B cell (primary cell): ENCODE measurements around the gene HS3ST3A1. TPM values are rescaled to one million over a fixed set of nuclear protein-coding genes. Genes with fewer than 3 reads are reported as not detected.

Source experiments
- ATAC-seq: fragments of 200-7000 bp; cut with Tn5 transposase; one replicate; pipeline ENCODE4 v1.10.0; 2021; ENCODE audit warnings: low read depth, mild to moderate bottlenecking, moderate number of reproducible peaks, moderate library complexity
- CTCF ChIA-PET: fragments of 350-600 bp; sonication (Branson Sonifier 250); formaldehyde crosslinking; loops from one replicate; lab custom pipeline; 2021; ENCODE audit warnings: antibody characterized with exemption, inconsistent platforms; lab: Charles Lee
- POLR2A ChIA-PET: fragments of 350-600 bp; sonication (Branson Sonifier 250); formaldehyde crosslinking; loops from one replicate; lab custom pipeline; 2021; ENCODE audit warnings: antibody characterized with exemption; lab: Charles Lee
- DNase-seq: peaks from one replicate; pipeline ENCODE4 v3.0.0; 2013
- H2AFZ ChIP-seq: 2 replicates; pipeline ENCODE4 v1.6.1; 2012; ENCODE audit warnings: mild to moderate bottlenecking, low read depth, low read length; ENCODE audit not compliant: insufficient read depth, poor library complexity, severe bottlenecking
- H3K27ac ChIP-seq, 2 donors: 1 replicate in 1 of 2; 2 replicates in 1 of 2; pipeline ENCODE4 v1.5.1; 2012 to 2013; ENCODE audit warnings: low read length in 2 of 2, mild to moderate bottlenecking in 2 of 2, moderate library complexity in 1 of 2
- H3K27me3 ChIP-seq, 4 experiments: fragments of 200-600 bp in 1 of 4; sonication (generic) in 1 of 4; replicated peaks in 1 of 4; 1 replicate in 2 of 4; 2 replicates in 2 of 4; pipeline versions ENCODE4 v1.6.1 to v1.7.0; 2013 to 2016; ENCODE audit warnings: low read length in 3 of 4, mild to moderate bottlenecking in 2 of 4, mixed read lengths in 1 of 4, moderate library complexity in 1 of 4; ENCODE audit not compliant: insufficient read depth in 4 of 4, control insufficient read depth in 3 of 4; ENCODE audit errors: control extremely low read depth in 1 of 4
- H3K36me3 ChIP-seq, 2 experiments: replicated peaks in 1 of 2; 1 replicate in 1 of 2; 2 replicates in 1 of 2; pipeline versions ENCODE4 v1.6.1 to v1.7.1; 2013; ENCODE audit warnings: low read length in 1 of 2; ENCODE audit not compliant: insufficient read depth in 2 of 2, control insufficient read depth in 1 of 2; ENCODE audit errors: control extremely low read depth in 1 of 2, extremely low read depth in 1 of 2
- H3K4me1 ChIP-seq, 2 donors: fragments of 200-600 bp in 1 of 2; sonication (generic) in 1 of 2; 1 replicate in 1 of 2; 2 replicates in 1 of 2; pipeline versions ENCODE4 v1.5.1 to v1.6.1; 2013 to 2017; ENCODE audit warnings: low read length in 2 of 2; ENCODE audit not compliant: control insufficient read depth in 2 of 2, insufficient read depth in 2 of 2
- H3K4me2 ChIP-seq: replicated peaks from 2 replicates; pipeline ENCODE3; 2012; ENCODE audit warnings: mild to moderate bottlenecking, low read depth, low read length; ENCODE audit not compliant: poor library complexity, severe bottlenecking
- H3K4me3 ChIP-seq, 5 experiments: fragments of 200-600 bp in 1 of 5; sonication (generic) in 1 of 5; 1 replicate in 3 of 5; 2 replicates in 2 of 5; pipeline versions ENCODE4 v1.5.1 to v1.7.0; 2011 to 2016; ENCODE audit warnings: low read length in 4 of 5, mild to moderate bottlenecking in 4 of 5, low read depth in 2 of 5, control low read depth in 1 of 5, moderate library complexity in 1 of 5; ENCODE audit not compliant: insufficient read depth in 1 of 5; ENCODE audit errors: control extremely low read depth in 1 of 5, extremely low read depth in 1 of 5
- H3K79me2 ChIP-seq: fragments of 200-600 bp; sonication (generic); one replicate; pipeline ENCODE4 v1.6.0; 2016; ENCODE audit warnings: low read length; ENCODE audit not compliant: control insufficient read depth, insufficient read depth
- H3K9ac ChIP-seq: fragments of 200-600 bp; sonication (generic); 2 replicates; pipeline ENCODE4 v1.6.1; 2017; ENCODE audit warnings: mild to moderate bottlenecking, low read length, moderate library complexity
- H3K9me3 ChIP-seq, 3 donors: one replicate each; pipeline versions ENCODE4 v1.6.1 to v1.7.1; 2013; ENCODE audit warnings: low read length in 2 of 3; ENCODE audit not compliant: control insufficient read depth in 2 of 3, insufficient read depth in 1 of 3; ENCODE audit errors: control extremely low read depth in 1 of 3
- H4K20me1 ChIP-seq: 2 replicates; pipeline ENCODE4 v1.6.0; 2012; ENCODE audit warnings: mild to moderate bottlenecking, low read length; ENCODE audit not compliant: insufficient read depth, control insufficient read depth, poor library complexity, severe bottlenecking
- H3K27ac Mint-ChIP-seq: one replicate; pipeline ENCODE4 v1.8.0; 2021; ENCODE audit warnings: mixed read lengths
- H3K27me3 Mint-ChIP-seq: one replicate; pipeline ENCODE4 v1.8.0; 2021; ENCODE audit warnings: mixed read lengths
- H3K4me1 Mint-ChIP-seq: one replicate; pipeline ENCODE4 v1.8.0; 2021; ENCODE audit warnings: mixed read lengths
- H3K4me3 Mint-ChIP-seq: one replicate; pipeline ENCODE4 v1.8.0; 2021; ENCODE audit warnings: mixed read lengths
- H3K9me3 Mint-ChIP-seq: one replicate; pipeline ENCODE4 v1.8.0; 2022; ENCODE audit warnings: mixed read lengths; ENCODE audit not compliant: insufficient read depth
- EZH2 ChIP-seq: IDR thresholded peaks from 2 replicates; pipeline ENCODE4 v1.6.1; 2012; ENCODE audit warnings: borderline replicate concordance, low read depth, mild to moderate bottlenecking, moderate library complexity, low read length; ENCODE audit not compliant: insufficient read depth, poor library complexity, severe bottlenecking
- WGBS: methylation state at CpG from one replicate; pipeline ENCODE4 v1.1.5; 2013; ENCODE audit warnings: missing lambda C conversion rate; ENCODE audit not compliant: insufficient coverage; 5-methylcytosine and 5-hydroxymethylcytosine counted together
- intact Hi-C: fragments of 100-400 bp; cut with micrococcal nuclease; formaldehyde crosslinking; loops from one replicate; pipeline ENCODE4 v1.10.0; 2022
- polyA plus RNA-seq: library from polyadenylated mRNA; depleted of rRNA; stranded (reverse); fragments of >200 nt; gene quantifications from 2 replicates; pipeline ENCODE4 v1.2.3, GENCODE V29; 2012
- total RNA-seq, 2 donors: library from RNA; stranded (reverse); fragments of 120-200 nt in 1 of 2; gene quantifications; 1 replicate in 1 of 2; 2 replicates in 1 of 2; pipeline versions ENCODE4 v1.2.3 to v1.2.4, GENCODE V29; 2013 to 2022
- TF ChIP-seq, protein P1 (sequence below): fragments of 200-600 bp; IDR thresholded peaks from one replicate; pipeline ENCODE4 v1.8.0; 2022; ENCODE audit warnings: antibody characterized with exemption, mild to moderate bottlenecking

HS3ST3A1 gene
- total and polyA plus RNA-seq, 2 donors (not counting 1 experiment from before 2014, with no cell fraction given): 0.17 to 0.75 TPM

DNA sequence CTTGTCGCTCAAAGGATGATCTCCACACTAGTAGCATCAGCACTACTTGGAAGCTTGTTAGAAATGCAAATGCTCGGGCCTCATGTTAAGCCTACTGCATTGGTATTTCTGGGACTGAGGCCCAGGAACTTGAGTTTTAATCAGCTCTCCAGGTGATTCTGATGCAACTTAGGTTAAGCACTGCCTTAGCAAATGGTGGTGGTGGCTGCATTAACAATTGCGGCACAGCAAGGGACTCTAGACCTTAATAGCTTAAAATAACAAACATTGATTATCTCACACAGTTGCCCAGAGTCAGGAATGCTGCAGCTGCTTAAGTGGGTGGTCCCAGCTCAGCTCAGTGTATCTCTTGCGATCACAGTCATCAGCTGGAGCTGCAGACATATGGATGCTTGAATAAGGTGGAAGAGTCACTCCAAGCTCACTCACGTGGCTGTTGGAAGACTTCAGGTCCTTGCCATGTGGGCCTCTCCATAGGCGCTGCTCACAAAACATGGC lies 25.8 kb downstream of the HS3ST3A1 start:
- no peak for DNase-seq
- Histone ChIP-seq H3K4me1 (no peaks in the 10 kb centered on the region), H2AFZ (no peak overlapping the region), H4K20me1 (no peaks in the 10 kb centered on the region), H3K79me2 (no peaks in the 10 kb centered on the region), H3K4me3 (no peak overlapping the region), H3K9ac (no peak overlapping the region), H3K27me3 (no peaks in the 10 kb centered on the region), H3K27ac (no peak overlapping the region), H3K36me3 (no peaks in the 10 kb centered on the region), H3K9me3 (no peaks in the 10 kb centered on the region), H3K4me2 (no peak overlapping the region)
- intact Hi-C loops: no loop called here
- ChIA-PET POLR2A (no interaction called here), CTCF (interaction anchor here (1.6 kb wide), 1 partner anchor 18 kb away, joined by 4 read pairs; no protein-coding TSS in a partner anchor)
- no peaks in the 10 kb centered on the region for H3K9me3 Mint-ChIP-seq
- 91% methylated on average over 5 of the region's 6 CpGs for WGBS
- ATAC-seq: no peak
- no peak overlapping the region for H3K27ac Mint-ChIP-seq
- peaks cover 29% of the 10 kb centered on the region for H3K27me3 Mint-ChIP-seq
- H3K4me1 Mint-ChIP-seq: no peaks in the 10 kb centered on the region
- no peak overlapping the region for H3K4me3 Mint-ChIP-seq
- no peak for TF ChIP-seq EZH2
- TF ChIP-seq, protein P1, sequence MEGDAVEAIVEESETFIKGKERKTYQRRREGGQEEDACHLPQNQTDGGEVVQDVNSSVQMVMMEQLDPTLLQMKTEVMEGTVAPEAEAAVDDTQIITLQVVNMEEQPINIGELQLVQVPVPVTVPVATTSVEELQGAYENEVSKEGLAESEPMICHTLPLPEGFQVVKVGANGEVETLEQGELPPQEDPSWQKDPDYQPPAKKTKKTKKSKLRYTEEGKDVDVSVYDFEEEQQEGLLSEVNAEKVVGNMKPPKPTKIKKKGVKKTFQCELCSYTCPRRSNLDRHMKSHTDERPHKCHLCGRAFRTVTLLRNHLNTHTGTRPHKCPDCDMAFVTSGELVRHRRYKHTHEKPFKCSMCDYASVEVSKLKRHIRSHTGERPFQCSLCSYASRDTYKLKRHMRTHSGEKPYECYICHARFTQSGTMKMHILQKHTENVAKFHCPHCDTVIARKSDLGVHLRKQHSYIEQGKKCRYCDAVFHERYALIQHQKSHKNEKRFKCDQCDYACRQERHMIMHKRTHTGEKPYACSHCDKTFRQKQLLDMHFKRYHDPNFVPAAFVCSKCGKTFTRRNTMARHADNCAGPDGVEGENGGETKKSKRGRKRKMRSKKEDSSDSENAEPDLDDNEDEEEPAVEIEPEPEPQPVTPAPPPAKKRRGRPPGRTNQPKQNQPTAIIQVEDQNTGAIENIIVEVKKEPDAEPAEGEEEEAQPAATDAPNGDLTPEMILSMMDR: no peak

DNA sequence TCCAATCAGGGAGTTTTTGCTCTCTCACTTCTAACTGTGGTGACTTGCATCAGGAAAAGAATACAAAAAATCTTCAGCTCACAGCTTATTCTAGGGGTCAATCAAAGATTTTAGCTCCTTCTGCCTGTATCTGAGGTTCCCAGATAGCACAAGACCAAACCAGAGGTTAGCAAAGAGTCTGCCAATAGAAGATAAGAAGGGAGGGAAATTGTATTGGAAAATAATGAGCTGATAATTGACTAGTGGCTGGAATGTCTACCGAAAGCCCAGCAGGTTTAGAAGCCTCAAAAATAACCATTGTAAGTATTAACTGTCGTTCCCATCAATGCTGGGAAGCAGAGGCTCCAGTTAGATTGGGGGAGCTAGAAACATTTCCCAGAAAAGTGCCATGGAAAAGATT lies 26.3 kb downstream of the HS3ST3A1 start:
- H3K27me3 ChIP-seq: no peaks in the 10 kb centered on the region
- H4K20me1 ChIP-seq: no peaks in the 10 kb centered on the region
- no peak overlapping the region for H3K4me3 ChIP-seq
- no peaks in the 10 kb centered on the region for H3K9me3 ChIP-seq
- H3K27ac Mint-ChIP-seq: no peak overlapping the region
- TF ChIP-seq, protein P1: no peak
- no peak for TF ChIP-seq EZH2
- 100% methylated on average over 1 of the region's 2 CpGs for WGBS
- POLR2A ChIA-PET: no interaction called here
- no peak overlapping the region for H3K9ac ChIP-seq
- ATAC-seq (no peak), DNase-seq (no peak)
- H3K4me3 Mint-ChIP-seq: no peak overlapping the region
- no peak overlapping the region for H3K27ac ChIP-seq
- no peaks in the 10 kb centered on the region for H3K9me3 Mint-ChIP-seq
- no peaks in the 10 kb centered on the region for H3K36me3 ChIP-seq
- H3K4me2 ChIP-seq: no peak overlapping the region
- no peaks in the 10 kb centered on the region for H3K4me1 ChIP-seq
- no peaks in the 10 kb centered on the region for H3K4me1 Mint-ChIP-seq
- H3K27me3 Mint-ChIP-seq: peaks cover 29% of the 10 kb centered on the region
- CTCF ChIA-PET: interaction anchor here (1.6 kb wide), 1 partner anchor 19 kb away, joined by 4 read pairs; no protein-coding TSS in a partner anchor
- intact Hi-C loops: no loop called here
- H2AFZ ChIP-seq: no peak overlapping the region
- no peaks in the 10 kb centered on the region for H3K79me2 ChIP-seq
